ENCODE measurements around the gene KL. TPM values are rescaled to one million over a fixed set of nuclear protein-coding genes. Genes with fewer than 3 reads are reported as not detected.

The KL gene
- total and polyA plus RNA-seq, 2 of the 8 experiments (the other 6 are each of a cell fraction or from before 2014, with no cell fraction given), result 0.02 TPM; not detected in 1

DNA sequence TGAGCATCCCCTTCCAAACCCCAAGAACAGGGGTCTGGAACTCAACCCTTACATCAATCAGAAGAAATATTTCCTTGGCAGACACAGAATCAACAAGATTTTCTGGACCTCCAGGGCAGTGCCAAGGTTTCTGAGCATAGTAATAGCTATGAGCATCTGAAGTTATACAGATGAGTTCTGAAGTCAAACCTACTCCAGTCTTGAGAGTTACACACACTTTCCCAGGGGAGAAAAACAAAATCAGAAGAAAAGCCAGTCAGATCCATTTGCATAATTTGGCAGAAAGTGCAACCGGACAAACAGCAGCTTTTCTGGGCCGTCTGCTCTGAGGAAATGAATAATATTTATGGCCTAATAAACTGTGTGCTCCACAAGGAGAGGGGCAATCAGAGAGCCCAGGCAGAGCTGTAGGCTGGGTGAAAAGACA, 93.1 kb downstream of the KL start:
- Histone ChIP-seq H2BK20ac (ENCODE audit: low read length) (no peak overlapping the region), H2AFZ (ENCODE audit: low read length) (0 out of 2 replicates have a peak overlapping the region, but pooled peaks have one; percentile 52), H3K4me1 (replicated peaks in 1 of 4; ENCODE audit: control insufficient read depth in 3 of 4, insufficient read depth in 4 of 4, low read length in 3 of 4) (no peaks in the 10 kb centered on the region), H3K36me3 (ENCODE audit: control insufficient read depth in 2 of 4, insufficient read depth in 4 of 4, low read length in 3 of 4) (no peaks in the 10 kb centered on the region), H3K79me2 (ENCODE audit: control insufficient read depth in 1 of 2, insufficient read depth in 2 of 2, low read length in 2 of 2) (no peaks in the 10 kb centered on the region; a peak in 1 of 4 replicates), H4K5ac (ENCODE audit: insufficient read length, low read depth, low read length) (no peak overlapping the region), H3K27me3 (replicated peaks in 1 of 4; ENCODE audit: control insufficient read depth in 3 of 4, extremely low read depth in 1 of 4, insufficient read depth in 3 of 4, low read length in 3 of 4) (no peaks in the 10 kb centered on the region), H3K56ac (replicated peaks; ENCODE audit: insufficient read length, low read depth, low read length) (no peak overlapping the region), H3K23ac (ENCODE audit: insufficient read length) (no peak overlapping the region), H3K14ac (ENCODE audit: insufficient read length) (no peak overlapping the region), H2BK5ac (ENCODE audit: low read depth, low read length) (no peak overlapping the region), H3K9ac (replicated peaks in 1 of 4; ENCODE audit: extremely low read depth in 1 of 4, low read depth in 3 of 4, low read length in 3 of 4) (no peak overlapping the region), H4K8ac (ENCODE audit: extremely low read depth, insufficient read depth, low read length) (no peak overlapping the region), H3K27ac (ENCODE audit: low read depth, low read length) (no peak overlapping the region), H2BK12ac (ENCODE audit: low read depth, low read length) (no peak overlapping the region), H4K91ac (replicated peaks; ENCODE audit: insufficient read length, low read length) (no peak overlapping the region), H2BK120ac (replicated peaks; ENCODE audit: low read depth, low read length) (no peak overlapping the region), H3K23me2 (ENCODE audit: low read depth, low read length) (no peaks in the 10 kb centered on the region), H3K79me1 (ENCODE audit: low read depth, low read length) (no peaks in the 10 kb centered on the region), H2AK5ac (ENCODE audit: low read depth, low read length) (no peak overlapping the region), H2BK15ac (ENCODE audit: low read length) (no peak overlapping the region), H3K4me3 (ENCODE audit: extremely low read depth in 1 of 4, insufficient read depth in 2 of 4, low read depth in 3 of 4, low read length in 4 of 4) (no peak overlapping the region), H3K4me2 (ENCODE audit: insufficient read depth in 1 of 2, low read depth in 2 of 2, low read length in 2 of 2) (no peak overlapping the region), H4K20me1 (replicated peaks in 1 of 2; ENCODE audit: control insufficient read depth in 1 of 2, insufficient read depth in 2 of 2, low read length in 2 of 2) (no peaks in the 10 kb centered on the region), H3K9me3 (ENCODE audit: insufficient read depth in 2 of 2, low read depth in 1 of 2, low read length in 1 of 2) (no peaks in the 10 kb centered on the region), H3K18ac (ENCODE audit: extremely low read depth, low read length) (no peak overlapping the region), H3K4ac (replicated peaks; ENCODE audit: insufficient read length, low read depth, low read length) (no peak overlapping the region)
- CTCF ChIA-PET (ENCODE audit: partially characterized antibody), result interaction anchor here (1.0 to 2.6 kb wide), 12 partner anchors 9 to 333 kb away, joined by 3 to 16 read pairs (median 4); no protein-coding TSS in a partner anchor
- DNase-seq (ENCODE audit: low read depth in 1 of 2, low spot score in 2 of 2), result no peak
- POLR2A ChIA-PET (ENCODE audit: partially characterized antibody), result no interaction called here
- WGBS, 2 experiments (ENCODE audit: extremely low coverage in 1 of 2, insufficient coverage in 1 of 2, insufficient read length in 1 of 2, insufficient replicate concordance in 2 of 2, low coverage in 1 of 2, low lambda C conversion rate in 2 of 2, missing lambda C conversion rate in 1 of 2), result 90% methylated on average over 2 of the region's 2 CpGs; no CpG with 5 or more reads in 1 of the 2 experiments
- TF ChIP-seq YY1 (IDR thresholded peaks at IDR 0.05; ENCODE audit: low read depth, low read length) (no peak), SIX5 (IDR thresholded peaks at IDR 0.05; ENCODE audit: low read depth, low read length) (no peak), CBX5 (IDR thresholded peaks at IDR 0.05; ENCODE audit: low read depth, low read length) (no peak), HDAC6 (IDR thresholded peaks at IDR 0.05; ENCODE audit: low read depth, low read length) (no peak), KDM5A (IDR thresholded peaks at IDR 0.05; ENCODE audit: low read length) (no peak)
- TF ChIP-seq, protein P1, sequence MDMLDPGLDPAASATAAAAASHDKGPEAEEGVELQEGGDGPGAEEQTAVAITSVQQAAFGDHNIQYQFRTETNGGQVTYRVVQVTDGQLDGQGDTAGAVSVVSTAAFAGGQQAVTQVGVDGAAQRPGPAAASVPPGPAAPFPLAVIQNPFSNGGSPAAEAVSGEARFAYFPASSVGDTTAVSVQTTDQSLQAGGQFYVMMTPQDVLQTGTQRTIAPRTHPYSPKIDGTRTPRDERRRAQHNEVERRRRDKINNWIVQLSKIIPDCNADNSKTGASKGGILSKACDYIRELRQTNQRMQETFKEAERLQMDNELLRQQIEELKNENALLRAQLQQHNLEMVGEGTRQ (IDR thresholded peaks at IDR 0.05; ENCODE audit: low read length), result no peak
- FAIRE-seq, result no peak
